GF-D8 (cell line): ENCODE results near the gene AQP1.

Source experiments
- DNase-seq: peaks from one replicate; lab custom pipeline; 2025; lab: John Stamatoyannopoulos, UW

Gene AQP1

DNA sequence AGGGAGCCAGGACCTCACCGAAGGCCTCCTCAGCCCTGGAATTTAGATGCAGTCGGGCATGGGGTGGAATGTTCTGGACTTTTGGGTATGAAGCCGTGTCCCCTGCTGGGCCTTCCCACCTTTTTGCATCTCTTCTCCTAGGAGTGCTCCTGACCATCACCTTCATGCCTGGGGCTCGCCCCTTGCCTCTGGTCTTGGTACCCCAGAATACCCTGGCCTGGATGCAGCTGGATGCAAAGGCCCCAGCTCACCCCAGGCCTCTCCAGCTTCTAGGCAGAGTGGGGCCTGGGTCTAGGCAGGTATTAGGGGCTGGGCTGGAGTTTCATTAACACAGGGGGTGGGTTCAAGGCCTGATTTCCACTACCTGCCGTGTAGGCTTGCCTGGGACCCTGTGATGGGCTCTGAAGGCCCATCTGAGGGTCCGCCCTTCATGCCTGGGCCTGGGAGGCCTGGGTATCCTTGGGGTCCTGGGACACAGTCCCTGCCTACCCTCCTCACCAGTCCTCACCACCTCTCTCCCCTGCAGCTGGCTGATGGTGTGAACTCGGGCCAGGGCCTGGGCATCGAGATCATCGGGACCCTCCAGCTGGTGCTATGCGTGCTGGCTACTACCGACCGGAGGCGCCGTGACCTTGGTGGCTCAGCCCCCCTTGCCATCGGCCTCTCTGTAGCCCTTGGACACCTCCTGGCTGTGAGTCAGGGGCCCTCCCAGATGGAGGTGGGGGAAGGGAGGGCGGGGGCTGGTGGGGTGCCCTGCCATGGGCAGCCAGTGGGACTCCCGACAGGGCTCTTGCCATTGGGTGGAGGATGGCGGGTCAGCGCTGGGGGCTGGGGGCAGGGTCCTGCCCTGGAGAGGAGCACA lies 10.1 kb downstream of the AQP1 start:
- no peak for DNase-seq

DNA sequence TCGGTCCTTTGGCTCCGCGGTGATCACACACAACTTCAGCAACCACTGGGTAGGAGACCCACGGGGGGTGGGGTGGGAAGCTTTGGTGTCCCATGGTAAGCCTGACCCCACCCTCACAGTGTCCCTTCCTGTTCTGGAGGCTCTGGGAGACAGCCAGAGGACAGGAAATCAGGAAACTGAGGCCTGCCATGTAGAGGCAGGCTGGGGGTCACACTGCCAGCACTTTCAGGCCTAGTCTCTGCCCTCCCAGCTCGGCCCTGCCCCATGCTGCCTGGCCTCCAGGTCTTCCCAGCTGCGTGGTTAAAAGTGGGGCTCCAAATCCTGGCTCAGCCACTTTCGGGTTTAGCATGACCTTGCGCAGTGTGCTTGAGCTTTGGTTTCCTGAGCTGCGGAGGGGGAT lies 10.9 kb downstream of the AQP1 start:
- no peak for DNase-seq

DNA sequence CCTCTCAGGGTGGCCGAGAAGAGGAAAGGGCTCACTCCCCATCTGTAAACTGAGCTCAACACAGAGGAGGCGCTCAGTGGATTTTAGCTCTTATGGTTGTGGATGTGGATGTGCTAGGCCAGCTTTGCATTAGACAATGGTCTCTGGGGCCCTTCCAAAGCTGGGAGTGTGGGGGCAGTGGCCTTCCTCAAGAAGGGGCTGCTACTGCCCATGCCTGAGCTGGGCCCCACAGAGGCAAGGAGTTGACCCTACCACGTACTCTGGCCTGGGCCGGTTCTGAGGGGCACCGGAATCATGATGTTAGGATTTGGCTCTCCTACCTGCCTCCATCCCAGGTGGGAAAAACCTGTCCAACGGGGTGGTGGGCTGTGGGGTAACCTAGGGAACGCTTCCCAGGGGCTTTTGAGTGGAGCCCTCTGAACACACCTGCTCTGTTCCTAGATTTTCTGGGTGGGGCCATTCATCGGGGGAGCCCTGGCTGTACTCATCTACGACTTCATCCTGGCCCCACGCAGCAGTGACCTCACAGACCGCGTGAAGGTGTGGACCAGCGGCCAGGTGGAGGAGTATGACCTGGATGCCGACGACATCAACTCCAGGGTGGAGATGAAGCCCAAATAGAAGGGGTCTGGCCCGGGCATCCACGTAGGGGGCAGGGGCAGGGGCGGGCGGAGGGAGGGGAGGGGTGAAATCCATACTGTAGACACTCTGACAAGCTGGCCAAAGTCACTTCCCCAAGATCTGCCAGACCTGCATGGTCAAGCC lies 11.5 kb downstream of the AQP1 start:
- no peak for DNase-seq

DNA sequence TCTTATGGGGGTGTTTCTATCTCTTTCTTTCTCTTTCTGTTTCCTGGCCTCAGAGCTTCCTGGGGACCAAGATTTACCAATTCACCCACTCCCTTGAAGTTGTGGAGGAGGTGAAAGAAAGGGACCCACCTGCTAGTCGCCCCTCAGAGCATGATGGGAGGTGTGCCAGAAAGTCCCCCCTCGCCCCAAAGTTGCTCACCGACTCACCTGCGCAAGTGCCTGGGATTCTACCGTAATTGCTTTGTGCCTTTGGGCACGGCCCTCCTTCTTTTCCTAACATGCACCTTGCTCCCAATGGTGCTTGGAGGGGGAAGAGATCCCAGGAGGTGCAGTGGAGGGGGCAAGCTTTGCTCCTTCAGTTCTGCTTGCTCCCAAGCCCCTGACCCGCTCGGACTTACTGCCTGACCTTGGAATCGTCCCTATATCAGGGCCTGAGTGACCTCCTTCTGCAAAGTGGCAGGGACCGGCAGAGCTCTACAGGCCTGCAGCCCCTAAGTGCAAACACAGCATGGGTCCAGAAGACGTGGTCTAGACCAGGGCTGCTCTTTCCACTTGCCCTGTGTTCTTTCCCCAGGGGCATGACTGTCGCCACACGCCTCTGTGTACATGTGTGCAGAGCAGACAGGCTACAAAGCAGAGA lies 12.2 kb downstream of the AQP1 start:
- DNase-seq = no peak

DNA sequence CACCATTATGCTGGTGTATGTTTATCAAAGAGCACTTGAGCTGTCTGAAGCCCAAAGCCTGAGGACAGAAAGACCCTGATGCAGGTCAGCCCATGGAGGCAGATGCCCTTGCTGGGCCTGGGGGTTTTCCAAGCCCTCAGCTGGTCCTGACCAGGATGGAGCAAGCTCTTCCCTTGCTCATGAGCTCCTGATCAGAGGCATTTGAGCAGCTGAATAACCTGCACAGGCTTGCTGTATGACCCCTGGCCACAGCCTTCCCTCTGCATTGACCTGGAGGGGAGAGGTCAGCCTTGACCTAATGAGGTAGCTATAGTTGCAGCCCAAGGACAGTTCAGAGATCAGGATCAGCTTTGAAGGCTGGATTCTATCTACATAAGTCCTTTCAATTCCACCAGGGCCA lies 13.0 kb downstream of the AQP1 start:
- no peak for DNase-seq

DNA sequence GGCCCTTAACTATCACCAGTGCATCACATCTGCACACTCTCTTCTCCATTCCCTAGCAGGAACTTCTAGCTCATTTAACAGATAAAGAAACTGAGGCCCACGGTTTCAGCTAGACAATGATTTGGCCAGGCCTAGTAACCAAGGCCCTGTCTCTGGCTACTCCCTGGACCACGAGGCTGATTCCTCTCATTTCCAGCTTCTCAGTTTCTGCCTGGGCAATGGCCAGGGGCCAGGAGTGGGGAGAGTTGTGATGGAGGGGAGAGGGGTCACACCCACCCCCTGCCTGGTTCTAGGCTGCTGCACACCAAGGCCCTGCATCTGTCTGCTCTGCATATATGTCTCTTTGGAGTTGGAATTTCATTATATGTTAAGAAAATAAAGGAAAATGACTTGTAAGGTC lies 13.5 kb downstream of the AQP1 start:
- DNase-seq = no peak

DNA sequence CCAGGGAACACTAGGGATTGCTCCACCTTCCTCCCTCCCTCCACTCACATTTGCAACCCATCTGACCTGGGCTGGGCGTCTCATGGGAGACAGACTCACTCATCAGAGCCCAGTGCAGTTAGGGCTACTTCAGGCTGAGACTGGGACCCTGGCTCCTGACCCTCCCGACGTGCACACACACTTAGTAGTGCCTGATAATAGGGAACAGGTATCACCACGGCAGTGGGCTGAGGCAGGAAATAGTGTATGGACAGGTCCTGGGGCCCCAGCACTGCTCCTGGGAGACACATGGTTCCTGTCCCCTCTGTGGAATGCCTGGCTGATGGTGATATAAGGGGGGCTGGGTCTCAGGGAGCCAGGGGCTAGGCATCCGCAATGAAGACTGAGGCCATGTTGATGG lies 14.3 kb downstream of the AQP1 start:
- DNase-seq = no peak

DNA sequence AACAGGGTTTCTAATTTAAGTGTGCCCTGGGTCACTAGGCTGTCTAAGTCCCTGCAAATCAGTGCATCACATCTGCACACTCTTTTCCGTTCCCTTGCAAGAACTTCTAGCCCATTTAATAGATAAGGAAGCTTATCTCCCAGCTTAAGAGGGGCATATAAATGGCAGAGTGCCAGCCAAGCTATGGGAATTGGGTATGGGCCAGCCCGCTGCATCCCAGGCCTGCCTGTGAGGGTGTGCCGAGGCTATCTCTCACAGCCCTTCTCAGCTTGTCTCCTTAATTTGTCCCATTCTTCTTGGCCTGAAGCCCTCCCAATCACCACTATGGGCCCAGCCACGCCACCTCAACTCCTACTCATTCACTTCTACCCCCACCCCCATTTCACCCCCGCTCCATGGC lies 14.7 kb downstream of the AQP1 start:
- no peak for DNase-seq

DNA sequence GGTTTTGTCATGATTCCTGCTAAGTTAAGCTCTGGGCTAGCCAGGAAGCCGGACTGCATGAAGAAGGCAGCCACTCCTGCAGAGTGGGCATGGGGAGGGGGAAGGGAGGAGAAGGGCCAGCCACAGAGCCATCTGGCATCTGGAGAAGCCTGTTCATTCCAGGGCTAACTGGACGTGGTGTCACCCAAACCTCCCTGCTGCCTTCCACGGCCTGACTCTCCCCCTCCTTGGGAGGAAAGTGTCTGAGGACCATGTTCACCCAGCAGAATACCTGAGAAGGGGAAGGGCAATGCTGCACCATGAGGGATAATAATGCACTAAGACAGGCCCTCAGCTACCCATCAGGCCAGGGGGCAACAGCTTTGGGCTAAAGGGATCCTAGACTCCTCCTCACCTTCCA lies 15.4 kb downstream of the AQP1 start:
- DNase-seq = no peak

DNA sequence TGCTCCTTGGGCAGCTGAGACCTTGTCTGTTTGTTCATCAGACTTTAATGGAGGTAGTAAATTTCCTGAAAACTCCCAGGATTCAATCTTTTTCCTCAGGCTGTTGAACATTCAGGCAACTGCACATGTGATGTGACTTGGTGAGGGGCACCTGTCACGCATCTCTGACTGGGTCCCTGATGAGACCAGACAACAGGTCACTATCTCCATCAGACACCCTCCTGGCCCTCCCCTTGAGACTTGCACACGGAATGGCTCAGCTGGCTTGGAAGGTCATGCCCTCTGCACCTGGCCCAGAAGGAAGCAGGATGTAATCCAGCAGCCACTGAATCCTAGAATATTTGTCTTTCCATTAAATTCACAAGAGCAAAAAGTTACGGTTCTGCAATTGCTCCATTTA lies 15.9 kb downstream of the AQP1 start:
- no peak for DNase-seq

DNA sequence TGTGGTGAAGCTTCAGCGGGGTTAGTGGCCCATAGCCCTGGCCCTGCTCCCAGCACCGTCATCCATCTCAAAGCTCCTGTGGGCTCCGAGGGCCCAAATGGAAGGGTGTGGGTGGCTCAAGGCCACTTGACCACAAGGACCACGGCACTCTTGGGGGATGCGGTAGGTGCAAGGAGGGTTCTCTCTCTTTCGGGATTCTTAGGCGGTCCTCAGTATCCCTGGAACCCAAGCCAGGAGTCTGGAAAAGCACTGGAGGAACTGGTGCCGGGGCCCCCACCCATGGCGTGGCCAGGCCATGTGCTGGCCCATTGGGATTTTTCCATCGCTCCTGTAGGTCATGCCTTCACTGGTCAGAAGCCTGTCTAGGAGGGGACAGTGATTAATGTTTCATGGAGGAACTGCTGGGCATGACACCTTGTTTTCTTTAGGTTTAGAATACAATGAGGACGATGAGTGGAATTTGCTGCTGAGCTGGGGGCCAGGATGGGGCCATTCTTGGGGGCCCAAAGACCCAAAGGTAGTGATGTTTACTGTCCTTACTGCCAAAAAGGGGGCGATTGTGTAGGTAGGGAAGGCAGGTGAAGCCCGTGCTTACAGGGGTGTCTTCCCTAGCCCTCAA lies 16.7 kb downstream of the AQP1 start:
- DNase-seq = no peak

DNA sequence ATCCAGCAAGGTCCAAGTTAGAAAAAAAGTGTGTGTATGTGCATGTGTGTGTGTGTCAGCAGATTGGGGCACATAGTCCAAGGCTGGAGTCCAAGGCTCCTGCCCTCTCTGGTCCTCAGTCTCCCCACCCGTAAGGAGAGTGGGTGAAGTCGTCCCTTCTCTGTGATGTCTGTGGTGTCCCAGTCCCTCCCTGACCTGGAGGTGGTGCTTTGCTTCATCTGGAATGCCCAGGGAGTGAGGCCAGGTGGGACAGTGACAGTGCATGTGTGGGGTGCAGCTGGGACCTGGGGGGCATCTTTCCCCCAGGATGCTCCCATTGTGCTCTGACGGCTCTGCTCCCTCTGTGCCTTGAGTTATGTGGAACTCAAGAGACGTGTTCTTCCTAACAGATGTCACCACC lies 18.0 kb downstream of the AQP1 start:
- DNase-seq = no peak

DNA sequence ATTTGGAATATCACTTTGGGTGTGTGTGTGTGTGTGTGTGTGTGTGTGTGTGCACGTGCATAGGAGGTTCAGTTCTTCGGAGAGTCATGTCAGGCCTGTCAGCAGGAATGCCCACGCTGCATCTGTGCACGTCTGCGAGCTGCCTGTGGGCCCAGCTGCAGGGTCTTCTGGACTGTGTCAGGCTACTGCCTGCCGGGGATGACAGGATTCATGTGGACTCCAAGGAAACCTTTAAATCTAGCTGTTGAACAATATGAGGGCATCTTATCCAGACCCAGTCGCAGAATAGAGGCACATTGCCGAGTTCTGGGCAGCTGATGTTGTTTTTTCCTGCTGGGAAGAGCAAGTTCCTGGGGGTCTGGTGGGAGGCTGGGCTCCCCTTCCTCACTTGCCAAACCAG lies 19.0 kb downstream of the AQP1 start:
- DNase-seq = no peak

DNA sequence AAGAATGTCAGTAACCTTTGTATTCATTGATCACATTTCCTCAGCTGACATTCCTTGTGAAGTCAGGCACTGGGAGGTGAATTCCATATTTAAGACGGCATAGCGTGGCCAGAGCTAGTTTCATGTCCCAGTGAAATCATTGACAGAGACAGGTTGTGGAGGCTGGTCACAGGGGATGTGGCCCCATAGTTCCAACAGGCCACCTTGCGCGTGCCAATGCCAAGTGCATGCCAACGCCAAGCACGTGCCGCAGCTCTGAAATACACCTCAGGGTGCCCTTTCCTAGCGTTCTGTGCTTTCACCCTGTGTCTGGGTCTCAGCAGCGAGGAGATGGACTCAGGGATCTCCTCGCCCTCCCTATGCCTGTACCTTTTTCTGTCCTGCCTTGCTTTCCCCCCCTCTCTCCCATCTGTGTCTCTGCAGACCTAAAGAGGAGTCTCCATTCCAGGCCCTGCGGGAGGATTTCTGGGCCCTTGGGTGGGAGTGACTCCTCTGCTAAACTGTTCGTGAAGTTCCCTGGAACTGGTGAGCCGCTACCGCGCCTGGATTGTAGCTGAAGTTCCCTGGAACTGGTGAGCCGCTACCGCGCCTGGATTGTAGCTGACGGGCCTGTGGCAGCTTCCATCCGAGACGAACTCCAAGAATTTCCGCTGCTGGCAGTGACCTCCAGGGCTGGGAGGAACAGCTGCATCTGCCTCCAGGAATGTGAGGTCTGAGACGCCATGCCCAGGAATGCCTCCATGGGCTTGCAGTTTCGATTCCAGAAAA lies 19.7 kb downstream of the AQP1 start:
- no peak for DNase-seq

DNA sequence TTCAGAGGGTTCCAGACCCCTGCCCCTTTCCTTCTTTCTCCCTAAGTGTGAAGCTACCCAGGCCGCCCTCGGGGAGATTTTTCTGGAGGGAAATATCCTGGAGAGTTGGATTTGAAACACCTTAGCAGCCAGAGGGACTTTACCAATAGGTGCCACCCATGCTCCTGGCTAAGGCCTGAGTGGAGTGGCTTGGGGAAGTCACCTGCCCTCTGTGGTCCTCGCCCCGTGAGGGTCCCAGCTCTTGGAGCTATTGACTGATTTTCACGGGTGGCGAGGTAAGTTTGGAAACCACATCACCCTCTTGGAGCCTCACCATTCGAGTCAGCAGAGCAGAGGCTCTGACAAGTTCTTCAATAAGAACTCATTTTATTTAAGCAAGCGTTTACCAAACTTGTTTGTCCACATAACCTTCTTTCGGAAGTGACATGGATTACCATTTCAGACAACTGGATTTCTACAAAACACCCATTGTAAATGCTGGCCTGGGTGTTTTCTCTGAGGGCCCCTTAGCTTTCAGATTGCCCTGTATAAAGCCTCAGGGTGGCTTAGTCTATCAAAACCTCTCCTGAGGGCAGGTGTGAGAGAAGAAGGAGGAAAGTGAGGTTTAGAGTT lies 20.4 kb downstream of the AQP1 start:
- no peak for DNase-seq

DNA sequence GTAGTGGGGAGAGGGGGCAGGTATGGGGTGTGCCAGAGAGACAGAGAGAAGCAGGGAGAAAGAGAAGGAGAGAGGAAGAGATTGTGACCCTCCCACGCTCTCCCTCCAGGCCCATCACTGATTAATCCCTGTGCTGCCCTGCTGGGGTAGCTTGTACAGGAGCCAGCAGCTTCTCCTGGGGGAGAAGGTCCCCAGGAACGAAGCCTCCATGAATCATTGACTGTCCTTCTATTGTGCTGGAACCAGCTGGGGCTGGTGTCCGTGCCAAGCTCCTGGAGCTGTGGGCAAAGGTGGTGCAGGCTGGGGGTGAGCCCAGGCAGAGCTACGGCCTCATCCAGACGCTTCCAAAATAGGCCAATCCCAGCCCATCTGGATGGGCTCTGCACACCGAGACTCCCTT lies 20.9 kb downstream of the AQP1 start:
- no peak for DNase-seq

DNA sequence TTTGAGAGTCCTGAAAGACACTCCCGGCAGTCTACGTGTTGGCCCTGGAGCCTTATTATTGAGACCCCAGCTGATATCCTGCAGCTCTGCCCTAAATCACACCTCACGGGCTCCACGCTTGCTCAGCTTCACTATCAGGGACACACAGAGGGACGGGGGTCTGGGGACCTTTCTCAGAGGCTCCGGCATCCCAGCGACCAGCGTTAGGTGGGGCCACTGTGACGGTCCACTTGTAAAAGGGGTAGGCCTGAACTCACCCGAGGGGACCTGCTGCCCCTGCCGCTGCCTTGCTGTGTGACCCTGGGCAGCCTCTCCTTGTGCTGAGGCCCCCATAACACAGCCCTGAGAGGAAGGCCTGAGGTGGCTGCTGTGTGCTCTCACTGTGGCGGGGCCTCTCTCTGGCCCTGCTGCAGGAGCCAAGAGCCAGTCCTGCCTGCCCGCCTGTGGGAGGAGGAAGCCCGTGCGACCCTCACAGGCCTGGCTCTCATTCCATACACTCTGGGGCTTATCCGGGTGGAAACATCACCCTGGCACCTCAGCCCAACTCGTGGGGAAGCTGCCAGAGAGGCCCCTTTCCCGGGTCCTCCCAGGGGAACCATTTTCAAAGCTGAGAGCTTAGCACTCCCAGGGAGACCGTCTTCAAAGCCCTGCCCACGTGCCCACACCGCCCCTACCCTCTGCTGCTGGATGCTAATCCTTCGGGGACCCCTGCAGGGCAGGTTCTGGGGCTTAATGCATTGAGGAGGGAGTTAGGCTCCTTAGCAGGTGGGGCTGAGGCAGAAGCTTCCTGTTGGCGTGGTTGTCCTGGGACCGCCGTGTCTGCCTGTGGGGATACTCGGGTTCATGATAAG lies 21.7 kb downstream of the AQP1 start:
- no peak for DNase-seq

DNA sequence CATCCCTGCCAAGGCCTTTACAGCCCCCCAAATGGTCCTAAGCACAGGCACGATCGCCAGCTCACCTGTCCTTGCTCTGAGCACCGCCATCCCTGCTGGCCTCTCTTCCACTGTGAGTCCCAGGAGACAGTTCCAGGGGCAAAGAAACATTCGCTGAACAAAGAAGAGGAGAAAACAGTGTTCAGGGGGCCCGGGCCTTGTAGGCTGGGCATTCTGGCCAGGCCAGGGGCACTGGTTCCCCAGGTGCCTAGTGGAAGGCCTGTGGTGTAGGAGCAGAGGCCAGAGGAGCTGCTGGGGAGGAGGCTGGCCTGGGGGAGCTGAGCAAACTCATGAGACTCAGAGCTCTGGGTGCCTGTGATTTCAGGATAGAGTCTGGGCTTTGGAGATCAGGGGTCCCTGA lies 22.6 kb downstream of the AQP1 start:
- DNase-seq = no peak

DNA sequence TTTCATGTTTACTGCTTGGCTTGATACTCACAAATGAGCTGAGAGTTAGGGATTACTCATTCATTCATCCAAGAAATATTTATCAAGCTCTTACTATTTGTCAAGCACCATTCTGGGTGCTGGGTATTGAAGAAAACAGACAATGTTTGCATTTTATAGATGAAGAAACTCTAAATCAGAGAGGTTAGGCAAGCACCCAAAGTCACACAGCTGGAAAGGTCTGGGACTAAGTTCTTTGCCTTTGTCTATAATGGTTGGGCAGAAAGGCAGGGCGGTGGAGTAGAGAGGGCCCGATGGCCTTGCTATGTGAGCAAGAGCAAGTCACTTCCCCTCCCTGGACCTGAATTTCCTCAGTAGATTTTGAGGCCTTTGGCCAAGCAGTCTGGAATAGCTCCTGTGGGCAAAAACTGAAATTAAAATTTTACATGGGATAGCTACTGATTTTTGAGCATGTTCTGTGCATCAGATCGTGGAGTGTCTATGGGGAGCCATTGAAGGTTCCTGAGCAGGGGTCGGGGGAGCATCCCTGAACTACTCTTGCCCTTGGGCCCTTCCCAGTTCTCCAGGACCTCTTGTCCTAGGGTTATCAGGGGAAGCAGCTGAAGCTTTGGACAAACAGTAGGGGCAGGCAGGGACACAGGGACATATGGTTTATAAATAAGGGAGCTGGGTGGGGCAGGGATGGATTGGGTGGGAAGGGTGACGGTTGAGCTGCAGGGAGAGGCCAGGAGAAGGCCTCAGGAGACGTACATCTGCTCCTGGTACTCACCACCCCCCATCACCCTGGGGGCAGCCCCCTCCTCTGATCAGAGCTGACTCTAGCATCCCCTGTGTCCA lies 23.3 kb downstream of the AQP1 start:
- DNase-seq = no peak

DNA sequence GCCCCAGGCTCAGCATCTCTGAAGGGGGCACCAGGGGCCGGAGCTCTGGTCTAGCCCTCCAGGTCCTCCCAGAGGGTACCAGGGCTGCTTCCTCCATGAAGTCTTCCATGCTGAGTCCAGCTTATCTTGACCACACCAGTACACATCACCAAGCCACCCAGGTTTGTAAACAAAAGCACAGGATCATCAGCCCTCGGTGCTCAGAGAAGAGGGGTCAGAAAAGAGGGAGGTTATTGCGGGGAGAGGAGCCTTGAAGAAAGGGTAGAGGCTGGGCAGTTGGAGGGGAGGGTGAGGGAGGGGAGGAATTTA lies 23.9 kb downstream of the AQP1 start:
- no peak for DNase-seq
